NOMO-1 treated with DMSO at 0.1 percent for 48 hours (cell line): ENCODE data around the gene DNAAF3.
"Not testable (repeated sequence)": the region's sequence is repeated elsewhere in the genome, so short reads cannot be mapped to it uniquely, and the experiment has no call there.

Source experiments
- DNase-seq: peaks from one replicate; lab custom pipeline; 2025; ENCODE audit not compliant: unreplicated experiment; lab: John Stamatoyannopoulos, UW

Gene DNAAF3

DNA sequence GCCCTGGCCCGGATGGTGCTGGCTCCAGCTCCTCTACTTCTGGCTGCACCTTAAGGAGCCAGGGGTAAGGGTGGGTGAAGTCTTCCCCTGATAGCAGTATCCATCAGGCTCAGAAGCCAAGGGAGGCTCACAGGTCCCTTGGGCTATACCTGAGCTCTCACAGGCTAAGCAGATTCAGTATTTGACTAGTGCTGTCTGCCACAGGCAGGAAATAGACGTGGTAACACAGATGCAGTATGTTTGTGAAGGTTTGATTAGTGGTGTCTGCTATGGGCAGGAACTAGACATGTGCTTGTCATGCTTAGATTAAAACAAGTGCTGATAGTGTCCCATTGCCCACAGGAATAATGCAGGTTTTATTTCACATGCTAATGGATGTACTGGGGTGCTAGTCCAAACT lies 9.7 kb upstream of the DNAAF3 start:
- DNase-seq = no peak

DNA sequence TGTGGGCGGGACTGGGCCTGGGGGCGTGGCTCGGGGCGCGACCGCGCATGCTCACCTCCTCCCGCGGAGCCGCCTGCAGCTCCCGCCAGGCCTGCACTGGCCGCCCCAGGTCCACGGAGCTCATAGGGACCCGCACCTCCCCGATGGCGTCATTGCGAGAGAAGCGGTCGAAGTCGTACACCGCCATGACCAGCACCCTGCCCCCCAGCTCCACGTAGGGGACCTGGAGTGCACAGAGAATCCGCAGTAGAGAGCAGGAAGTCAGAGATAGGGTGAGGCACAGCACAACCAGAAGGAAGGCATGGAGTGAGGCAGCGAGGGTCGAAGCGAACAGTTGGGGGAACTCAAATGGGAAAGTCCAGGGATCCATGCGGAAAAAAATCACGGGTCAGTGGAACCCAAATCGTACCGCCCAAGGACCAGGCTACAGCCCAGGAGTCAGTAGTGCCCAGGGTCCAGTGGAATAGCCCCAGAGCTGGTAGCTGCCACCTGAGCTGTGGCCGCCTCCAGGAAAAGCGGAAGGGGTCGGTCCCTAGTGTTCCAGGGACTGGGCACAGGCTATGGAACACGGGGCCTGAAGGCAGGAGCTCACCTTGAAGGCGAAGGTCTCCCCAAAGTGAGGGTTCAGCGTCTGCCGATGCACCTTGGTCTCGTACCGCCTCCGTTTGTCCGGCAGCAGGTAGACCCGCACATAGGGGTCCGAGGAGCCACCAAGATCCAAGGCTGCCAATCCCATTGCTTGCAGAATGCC lies 8.9 kb upstream of the DNAAF3 start:
- DNase-seq = no peak

DNA sequence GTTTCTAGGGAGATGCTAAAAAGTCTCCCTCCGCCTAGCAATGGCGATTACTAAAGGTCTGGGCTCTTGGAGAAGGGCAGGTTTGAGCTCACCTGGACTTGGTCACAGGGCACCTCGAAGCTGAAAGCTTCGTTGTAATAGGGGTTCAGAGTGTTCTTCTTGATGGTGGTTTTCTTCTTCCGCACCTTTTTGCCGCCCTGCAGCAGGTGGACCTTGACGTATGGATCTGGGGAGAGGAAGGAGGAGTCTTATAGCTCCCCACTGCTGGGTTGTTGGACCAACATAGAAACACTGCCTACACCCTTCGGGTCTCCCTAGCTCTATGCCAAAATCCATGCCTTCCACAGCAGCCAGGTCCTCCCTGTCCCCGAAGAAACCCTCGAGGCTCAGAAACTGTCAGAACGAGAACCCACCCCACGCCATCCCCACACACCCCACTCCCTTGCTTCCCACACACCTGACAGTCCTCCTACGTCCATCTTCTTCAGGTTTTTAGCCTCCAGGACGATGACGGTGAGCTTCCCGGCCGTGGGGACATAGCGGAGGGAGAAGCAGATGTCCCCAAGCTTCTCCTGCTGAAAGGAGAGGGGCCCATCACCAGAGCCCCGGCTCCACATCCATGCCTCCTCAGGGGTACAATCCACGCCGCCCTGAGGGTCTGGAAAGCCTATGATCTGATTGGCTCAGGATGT lies 8.2 kb upstream of the DNAAF3 start:
- DNase-seq = no peak

DNA sequence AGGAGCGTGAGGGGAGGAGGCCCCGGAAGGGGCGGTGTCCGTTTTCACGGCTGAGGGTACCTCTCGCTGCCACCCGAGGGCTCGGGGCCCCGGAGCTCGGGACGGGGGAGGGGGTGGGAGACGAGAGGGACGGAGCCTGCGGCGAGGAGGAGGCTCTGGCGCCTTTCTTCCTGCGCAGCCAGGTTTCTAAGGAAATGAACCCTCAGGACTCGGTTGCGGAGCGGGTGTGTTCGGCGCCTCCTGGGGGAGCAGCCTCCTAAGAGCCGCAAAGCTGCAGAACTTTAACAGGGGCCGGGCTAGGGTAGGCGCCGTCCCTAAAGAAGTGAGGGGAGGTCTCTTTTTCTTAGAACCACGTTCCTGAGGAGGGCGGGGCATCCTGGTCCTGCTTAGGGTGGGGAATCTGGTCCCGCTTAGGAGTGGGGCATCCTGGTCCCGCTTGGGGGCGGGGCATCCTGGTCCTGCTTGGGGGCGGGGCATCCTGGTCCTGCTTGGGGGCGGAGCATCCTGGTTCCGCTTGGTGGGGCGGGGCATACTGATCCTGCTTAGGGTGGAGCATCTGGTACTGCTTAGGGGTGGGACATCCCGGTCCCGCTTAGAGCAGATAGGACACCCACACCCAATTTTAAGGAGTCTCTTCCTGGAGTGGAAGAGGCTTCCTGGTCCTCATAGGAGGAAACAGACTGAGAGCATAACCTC lies 7.4 kb upstream of the DNAAF3 start:
- no peak for DNase-seq

DNA sequence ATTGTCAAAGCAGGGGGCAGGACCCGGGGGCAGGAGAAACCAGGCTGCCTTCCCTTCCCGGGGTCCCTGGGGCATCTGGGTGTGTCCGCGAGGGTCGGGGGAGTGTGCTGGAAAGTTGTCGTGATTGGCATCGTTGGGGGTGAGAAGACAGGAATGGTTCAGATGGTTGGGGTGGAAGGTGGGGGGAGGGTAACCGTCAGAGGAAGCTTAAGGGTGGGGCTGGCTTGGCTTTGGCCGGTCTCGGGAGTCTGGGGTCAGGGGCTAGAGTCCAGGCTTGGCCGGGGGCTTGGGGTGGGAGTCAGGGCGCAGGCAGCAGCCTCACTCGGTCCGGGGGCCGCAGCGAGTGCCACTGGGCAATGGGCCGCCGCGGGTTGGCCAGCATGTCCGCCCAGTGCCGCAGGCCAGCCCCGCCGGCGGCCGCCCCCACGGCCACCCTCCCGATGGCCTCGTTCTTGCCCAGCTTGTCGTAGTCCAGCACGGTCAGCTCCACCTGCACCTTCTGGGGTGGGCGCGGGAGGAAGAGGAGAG lies 6.8 kb upstream of the DNAAF3 start:
- DNase-seq = no peak

DNA sequence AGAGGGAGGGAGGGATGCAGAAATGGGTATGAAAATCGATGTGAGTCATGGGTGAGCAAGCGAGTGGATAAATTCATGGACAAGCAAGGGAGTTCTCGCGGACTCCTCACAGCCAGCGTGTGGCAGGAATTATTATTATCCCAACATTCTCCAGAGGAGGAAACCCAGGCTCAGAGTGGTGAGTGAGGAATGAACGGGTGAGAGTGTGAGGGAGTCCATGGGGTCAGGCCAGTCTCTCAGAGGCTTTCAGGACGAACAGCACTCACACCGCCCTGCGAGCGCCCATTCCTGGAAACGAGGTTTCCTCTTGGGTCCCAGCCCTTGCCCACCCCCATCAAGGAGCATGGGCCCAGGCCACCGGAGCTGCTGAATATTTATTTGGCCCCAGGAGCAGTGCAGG lies 6.3 kb upstream of the DNAAF3 start:
- DNase-seq = no peak

DNA sequence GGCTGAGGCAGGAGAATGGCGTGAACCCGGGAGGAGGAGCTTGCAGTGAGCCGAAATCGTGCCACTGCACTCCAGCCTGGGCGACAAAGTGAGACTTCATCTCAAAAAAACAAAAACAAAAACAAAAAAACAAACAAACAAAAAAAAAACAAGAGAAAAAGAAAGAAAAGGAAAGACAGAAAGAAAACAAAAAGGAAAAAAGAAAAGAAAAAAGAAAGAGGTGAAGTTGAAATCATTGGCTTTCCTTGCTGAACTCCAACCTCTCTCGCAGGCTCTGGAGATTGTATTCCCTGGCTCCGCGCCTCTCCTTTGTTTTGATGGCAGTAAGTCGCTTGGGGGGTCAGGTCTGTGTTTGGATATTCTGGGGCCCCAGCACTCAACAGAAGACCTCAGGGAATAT lies 5.9 kb upstream of the DNAAF3 start:
- DNase-seq = not testable (repeated sequence)

DNA sequence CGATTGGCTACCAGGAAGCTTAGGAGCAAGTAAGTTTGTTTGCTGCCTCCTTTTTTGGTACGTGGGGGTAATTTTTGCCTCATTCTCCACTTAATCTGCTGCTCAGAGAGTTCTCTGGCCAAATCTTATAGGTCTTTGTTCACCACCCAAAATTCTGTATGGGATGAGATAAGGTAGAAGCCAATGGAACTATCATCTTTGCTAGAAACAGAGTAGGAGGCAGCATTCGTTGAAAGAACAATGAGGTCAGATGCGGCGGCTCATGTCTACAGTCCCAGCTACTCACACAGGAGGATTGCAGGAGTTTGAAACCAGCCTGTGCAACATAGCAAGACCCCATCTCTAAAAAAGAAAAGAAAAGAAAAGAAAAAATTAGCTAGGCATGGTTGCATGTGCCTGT lies 5.0 kb upstream of the DNAAF3 start:
- no peak for DNase-seq

DNA sequence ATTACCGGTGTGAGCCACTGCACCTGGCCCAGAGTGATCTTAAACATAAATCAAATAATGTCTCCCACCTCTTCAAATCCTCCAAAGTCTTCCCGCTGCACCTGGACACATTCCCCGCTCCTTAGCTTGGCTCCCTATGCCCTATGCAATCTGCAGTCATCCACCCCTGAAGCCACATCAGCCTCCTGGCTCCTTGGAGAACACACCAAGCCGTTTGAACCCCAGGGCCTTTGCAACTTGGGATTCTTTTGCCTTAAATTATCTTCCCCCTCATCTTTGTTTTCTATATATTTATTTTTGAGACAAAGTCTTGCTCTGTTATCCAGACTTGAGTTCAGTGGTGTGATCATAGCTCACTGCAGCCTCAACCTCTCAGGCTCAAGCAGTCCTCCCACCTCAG lies 2.7 kb upstream of the DNAAF3 start:
- DNase-seq = no peak

DNA sequence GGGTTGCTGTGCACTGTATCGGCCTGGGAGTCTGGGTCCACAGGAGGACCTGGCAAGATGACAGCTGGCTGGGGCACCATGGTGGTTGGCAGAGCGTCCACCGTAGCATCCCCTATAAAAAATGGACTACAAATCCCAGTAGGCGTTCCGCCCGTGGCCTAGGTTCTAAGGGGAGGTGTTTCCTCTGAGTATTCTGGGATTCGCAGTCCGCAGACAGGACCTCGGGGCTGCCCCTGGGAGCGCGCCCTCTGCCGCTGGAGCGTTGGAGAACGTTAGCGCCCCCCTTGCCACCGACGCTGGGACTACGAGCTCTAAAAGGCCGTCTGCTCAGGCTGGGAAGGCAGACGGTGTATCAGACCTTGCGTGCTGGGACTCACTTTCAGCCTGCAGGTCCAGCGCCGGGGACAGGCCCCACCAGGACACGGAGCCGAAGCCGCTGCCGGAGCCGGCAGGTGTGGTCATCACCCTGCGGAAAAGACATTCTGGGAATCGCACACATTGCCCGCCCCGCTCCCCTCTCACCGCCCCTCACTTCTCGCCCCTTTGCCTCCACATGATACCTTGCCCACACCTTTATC lies 372 bp downstream of the DNAAF3 start:
- DNase-seq = peak; percentile 89

DNA sequence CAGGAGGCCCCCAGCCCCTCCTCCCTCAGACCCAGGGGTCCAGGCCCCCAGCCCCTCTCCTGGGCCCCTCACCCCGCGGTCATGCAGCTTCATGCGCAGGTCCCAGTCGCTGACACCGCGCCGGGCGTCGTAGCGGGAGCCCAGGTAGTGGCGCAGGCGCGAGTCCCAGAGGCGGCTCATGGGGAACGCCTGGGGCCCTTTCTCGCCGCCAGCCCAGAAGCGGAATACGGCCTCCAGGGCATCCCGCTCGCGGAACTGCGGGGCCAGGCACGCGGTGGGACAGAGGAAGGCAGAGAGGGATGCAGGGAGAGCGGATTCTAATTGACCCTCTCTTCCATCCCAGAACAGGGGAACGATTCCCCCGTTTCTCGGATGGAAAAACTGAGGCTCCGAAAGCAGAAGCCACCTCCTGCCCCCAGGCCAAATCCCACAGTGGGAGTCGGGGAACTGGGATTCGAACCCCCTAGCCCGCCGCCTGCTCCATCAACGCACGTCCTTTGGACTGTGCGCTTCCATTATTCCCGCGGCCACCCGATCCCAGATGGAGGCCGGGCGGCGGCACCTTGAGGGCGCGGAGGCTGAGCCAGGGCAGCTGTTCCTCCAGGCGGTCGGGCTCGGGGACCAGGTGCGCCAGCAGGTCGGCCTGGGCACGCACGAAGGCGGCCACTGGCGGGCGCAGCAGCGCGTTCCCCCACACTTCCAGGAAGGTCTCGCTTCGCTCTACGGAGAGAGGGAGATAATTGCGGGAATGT lies 4.7 kb downstream of the DNAAF3 start:
- no peak for DNase-seq

DNA sequence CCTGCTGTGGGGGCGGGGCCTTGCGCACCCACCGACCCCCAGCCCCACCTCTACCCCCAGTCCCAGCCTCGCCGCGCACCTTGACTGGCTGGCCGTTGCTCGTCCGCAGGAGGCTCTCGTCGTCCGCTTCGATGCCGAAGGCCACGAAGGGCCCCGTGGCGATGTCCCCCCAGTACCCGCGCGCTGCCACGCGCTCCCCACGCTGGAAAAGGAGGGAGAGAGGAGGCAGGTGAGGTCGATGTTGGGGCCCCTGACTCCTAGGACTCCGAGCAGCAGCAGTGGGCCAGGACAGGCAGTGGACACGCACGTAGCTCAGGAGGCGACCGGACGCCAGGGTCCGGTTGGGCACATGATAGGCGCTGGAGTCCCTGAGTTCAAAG lies 5.4 kb downstream of the DNAAF3 start:
- DNase-seq = no peak

DNA sequence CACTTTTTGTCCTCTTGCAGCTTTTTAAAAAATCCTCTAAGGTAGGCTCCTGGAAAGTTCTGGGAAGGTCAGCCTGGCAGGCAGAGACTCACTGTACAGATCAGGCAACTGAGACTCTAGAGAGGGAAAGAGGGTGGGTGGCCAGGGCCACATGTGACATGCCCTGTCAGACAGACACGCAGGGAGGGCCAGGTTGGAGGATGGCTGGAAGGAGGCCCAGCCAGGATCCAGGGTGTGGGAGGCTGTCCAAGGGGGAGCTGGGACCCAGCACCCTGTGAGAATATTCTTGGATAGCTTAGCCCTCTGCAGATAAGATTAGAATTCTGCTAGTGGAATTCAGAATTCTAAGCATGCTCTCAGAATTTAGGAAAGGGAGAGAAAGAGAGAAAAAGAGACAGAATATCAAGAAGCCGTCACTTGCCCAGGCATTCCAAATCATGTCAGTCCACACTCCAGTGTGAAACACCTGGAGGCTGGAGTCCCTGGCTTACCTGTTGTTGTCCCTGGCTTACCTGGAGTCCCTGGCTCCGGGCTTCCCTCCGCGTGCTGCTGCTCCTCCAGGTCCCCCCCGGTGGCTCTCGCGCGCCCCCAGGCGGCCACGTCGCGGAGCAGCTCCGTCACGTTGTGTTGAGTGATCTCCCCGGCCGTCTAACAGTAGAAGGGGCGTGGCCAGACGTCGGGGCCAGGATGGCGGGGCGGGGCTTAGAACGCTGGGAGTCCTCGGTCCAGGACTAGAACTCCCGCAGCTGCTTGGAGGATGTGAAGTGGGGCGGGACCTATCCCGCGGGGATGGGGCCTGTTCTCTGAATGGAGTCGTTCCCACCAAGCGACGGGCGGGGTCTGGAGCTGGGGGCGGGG lies 6.1 kb downstream of the DNAAF3 start:
- DNase-seq = peak; percentile 90

DNA sequence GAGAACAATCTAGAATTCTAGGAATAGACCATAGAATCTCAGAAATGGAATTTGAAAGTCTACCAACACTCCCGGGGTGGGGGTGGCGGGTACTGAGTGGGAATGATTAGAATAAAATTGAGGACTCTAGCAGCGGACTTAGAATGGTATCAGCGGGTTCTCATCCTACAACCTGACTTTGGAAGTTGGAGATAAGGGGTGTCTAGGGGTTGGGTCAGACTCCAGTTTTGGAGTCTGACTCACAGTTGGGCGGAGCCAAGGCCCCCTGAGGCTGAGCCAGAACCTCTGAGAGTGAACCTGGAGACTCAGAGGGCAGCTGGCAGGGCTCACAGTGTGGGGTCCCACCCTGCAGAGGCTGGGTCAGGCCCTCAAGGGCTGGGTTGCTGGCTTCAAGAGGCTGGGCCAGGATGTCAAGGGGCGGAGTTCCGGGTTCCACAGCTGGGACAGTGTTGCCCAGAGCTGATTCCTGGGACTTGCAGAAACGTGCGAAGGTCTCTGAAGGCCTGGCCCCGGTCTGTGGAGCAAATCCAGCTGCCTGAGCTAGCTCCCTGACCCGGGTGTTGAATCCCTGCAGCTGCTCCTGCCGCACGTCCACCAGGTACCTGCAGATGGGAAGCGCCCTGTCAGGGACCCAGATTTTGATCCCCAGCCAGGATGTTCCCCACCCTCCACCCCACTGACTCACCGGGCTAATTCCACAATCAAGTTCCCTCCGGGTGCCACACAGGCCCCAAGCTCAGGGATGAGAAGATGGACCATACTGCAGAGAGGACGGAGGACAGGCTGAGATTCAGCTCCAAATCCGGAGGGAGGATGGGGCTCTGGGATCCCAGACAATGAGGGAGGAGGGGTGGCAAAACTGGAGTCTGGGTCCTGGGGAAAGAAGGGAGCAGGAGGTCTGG lies 7.3 kb downstream of the DNAAF3 start:
- DNase-seq = no peak

DNA sequence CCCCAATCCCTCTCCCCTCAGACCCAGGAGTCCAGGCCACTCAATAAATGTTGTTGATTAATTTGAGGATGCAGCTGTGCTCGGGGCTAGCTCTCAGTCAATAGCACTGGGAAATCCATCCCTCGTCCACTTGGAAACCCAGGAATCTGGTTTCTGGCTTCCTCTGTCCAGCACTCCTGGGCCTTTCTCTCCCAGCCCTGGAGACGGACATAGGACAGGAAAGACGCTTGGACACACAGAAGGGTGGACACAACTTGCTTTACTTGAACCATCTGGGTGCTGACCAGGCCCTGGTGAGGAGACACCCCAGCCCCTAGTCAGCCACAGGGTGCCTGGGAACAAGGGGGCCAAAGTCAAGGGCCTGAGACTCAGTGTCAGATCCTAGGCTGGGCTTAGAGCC lies 8.0 kb downstream of the DNAAF3 start:
- DNase-seq = no peak

DNA sequence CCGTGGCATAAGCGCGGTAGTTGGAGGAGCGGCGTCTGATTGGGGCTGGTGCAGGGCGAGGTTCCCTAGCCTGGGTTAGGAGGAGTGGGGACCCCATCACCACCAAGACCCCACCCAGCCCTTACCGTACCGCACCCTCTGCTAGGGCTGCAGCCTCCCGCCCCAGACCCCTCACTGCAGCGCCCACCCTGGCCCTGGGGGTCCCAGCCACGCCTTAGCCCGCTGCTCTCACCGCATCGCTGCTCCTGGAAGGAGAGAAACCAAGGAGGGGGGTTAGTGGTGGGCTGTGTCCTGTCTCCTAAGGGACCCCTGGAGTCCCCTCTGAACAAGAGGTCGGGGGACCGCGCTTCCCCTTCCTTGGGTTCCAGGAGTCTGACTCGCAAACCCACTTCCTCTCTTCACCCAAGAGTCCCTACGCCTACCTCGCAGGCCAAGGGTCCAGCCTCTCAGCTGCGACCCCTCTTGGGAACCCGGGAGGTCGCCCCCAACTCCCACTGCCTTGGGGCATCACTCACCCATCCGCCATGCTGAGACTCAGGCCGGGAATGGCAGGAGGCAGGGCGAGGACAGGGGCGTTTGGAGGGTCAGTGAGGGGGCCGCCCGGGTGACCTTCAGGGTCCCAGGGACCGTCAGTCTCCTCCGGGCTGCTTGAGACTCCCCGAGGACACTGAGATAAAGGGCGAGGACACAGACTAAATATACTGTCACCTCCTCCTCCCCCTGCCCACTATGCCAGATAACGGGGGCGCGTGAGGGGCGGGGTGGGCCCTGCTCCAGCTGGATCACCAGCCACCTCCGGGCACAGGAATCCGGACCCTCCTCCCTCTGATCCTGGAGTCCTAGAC lies 9.1 kb downstream of the DNAAF3 start, which contains the start of gene TNNI3:
TNNI3 (minus strand) TSS at position 669 of the 845 bp plus-strand sequence; CDS start at position 526, 143 bp downstream.
- peak; percentile 19 for DNase-seq

DNA sequence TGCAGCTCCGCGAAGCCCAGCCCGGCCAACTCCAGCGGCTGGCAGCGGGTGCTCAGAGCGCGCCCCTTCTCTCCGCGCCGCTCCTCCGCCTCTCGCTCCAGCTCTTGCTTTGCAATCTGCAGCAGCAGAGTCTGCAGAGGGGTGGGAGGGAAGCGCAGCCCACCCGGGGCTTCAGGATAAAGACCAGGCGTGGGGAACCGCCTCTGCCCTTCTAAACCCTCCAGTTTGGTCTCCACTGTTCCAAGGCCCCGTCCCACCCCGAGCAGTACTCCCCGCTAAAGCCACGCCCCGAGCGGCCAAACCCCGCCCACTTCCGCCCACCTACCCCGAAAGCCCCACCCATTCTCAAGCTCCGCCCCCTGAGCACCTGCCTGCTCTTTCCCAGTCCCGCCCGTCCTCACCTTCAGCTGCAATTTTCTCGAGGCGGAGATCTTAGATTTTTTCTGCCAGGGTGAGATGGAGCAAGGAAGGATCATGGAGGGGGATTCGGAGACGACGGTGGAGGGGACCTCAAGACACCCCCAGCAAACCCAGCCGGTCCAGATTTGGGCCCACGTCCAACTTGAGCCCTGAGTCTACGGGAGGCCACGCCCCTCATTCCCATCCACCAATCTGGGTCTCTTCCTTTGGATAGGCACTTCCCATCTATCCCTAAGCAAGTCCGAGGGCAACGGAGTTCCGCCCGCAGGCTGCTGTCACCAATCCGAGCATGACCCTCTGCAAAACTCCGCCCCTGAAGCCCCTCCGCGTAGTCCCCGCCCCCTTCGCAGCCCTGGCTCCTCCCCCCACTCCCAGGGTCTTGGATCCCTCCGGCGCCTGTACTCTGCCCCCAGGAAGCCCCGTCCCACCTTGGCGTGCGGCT lies 10.0 kb downstream of the DNAAF3 start:
- DNase-seq = peak; percentile 30
